HG03135 (cell line): ENCODE measurements around the gene SESN1.
A peak's percentile ranks its signal among the peaks of the same experiment; 100 is the strongest.
"Not testable (repeated sequence)": the region's sequence is repeated elsewhere in the genome, so short reads cannot be mapped to it uniquely, and the experiment has no call there.

Source experiments
- ATAC-seq: cut with Tn5 transposase; IDR thresholded peaks from one replicate; pipeline ENCODE4 v1.9.1; 2021; ENCODE audit warnings: mild to moderate bottlenecking, moderate library complexity; ENCODE audit not compliant: unreplicated experiment

Gene SESN1

DNA sequence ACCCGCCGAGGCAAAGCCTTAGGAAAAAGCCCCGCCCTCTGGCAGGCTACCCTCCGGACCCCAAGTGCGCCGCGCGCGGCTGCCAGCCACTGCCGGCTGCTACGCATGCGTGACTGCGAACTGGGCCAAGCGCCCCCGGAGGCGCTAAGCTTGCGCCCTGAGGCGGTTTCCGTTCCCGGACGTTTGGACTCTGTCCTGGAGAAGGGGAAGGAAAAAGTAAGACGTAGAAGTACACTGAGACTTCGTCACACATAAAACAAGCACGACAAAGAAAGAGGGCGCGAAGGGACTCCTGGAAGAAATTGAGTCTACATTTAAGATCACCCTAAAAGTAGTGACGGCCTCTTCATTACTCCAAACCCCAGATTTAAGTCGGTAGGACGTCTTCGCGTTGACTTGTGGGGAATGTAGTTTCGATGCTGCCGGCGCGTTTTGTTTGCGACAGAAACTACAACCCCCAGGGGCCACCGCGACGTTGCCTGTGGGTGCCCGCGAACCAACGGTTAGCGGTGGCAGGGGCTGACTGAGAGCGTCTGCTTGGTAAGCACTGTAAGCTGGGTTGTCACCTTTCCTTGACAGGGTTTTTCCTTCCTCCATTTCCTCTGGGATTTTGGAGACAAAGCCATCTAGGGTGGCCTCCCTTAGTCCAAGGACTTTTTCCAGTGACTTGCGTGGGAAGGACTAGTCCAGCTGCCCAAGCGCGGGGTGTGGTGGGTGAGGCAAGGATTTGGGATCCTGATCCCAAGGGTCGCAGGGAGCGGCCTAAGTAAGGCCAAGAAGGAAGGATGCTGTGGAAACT lies 589 bp upstream of the SESN1 start, which contains the start of gene CEP57L1:
CEP57L1 (plus strand) TSS at position 472 of the 799 bp plus-strand sequence. CDS start 49,715 bp downstream, outside the sequence.
- peak; percentile 69 for ATAC-seq

- ATAC-seq, result no peak
These were observed 772 bp downstream of the SESN1 start for GRCh38 chr6:109093732-109094415.

DNA sequence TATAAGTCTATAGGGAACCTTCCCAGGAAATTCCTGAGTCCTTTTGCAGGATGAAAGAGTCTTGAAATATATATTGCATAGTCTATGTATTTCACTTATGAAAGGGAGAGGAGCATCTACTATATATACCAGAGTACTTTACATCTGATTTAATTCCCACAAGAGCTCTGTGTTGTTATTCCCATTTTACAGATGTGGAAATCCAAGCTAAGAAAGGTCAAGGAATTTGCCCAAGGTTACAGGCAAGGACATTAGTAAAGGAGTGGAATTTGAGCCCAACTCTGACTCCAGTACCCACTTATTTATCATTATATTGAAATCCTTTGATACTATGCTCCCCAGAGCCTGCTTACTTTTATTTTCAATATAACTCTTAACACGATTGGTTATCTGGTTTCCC lies 2.6 kb downstream of the SESN1 start:
- ATAC-seq, result no peak

DNA sequence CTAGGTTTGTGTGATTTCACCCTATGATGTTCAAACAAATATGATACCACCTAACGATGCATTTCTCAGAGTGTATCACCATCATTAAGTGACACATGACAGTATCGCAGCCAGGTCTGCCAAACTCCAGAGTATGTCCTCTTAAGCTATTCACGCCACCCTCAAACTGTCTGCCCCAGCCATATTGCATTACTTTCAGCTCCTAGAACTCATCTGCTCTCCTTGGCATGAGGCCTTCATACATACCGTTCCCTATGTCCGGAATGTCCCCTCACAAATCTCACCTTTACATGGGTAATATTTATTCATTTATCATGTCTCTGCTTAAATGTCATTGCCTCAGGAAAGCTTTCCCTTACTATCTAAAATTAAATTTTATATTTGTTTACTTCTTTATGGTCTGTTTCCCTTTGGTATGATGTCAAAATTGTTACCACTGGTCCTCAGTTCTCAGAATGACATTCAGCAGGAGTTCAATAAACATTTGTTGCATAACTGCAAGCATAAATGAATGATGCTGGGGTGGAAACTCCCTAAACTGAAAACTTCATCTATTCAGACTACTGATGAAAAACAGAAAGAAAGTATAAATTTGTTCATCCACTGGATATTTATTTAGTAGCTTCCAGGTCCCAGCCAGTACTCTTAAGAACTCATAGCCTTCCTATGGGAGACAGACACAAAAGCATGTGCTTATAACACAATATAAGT lies 3.2 kb downstream of the SESN1 start:
- no peak for ATAC-seq

DNA sequence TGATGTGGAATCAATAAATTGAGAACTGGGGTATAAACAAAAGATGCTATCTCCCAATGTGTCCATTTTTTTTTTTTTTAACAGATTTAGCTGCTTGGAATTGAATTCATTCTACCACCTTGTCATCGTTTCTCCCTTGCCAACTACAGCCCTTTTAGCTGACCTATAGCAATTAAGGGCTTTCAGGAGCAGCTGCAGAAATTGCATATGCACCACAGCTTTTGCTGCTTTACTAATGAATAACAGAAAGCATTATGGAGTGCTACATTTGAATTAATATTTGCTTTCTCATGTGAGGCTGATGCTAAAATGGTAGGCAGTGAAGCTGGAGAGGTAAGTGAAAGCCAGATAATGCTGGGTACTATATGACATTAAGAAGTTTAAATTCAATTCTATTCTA lies 5.7 kb downstream of the SESN1 start:
- ATAC-seq, result no peak

DNA sequence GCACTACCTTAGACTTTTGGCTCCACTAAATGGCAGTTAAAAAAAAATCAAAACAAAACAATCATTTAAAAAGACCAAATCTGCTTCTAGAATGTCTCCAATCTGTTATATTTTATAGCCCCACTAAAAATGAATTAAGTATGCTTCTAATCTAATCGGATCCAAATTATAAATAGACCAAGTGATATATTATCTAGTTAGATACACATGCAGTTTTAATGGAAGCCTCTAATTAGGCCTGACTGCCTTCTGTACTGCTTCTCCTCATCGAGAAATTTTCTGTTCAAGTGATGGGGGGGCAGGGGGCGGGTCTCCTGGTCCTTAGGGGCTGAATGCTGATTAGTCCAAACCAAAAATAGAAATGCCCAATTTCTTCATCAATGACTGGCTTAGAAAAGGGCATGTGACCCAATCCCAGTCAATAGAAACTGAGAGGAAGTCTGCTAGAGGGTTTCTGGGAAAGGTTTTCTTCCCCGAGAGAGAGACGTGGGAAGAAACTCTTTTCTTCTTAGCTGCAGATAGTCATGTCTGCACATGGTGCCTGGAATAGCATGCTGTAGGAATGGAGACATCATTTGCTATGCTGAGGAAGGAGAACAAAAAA lies 6.9 kb downstream of the SESN1 start:
- ATAC-seq, result no peak

DNA sequence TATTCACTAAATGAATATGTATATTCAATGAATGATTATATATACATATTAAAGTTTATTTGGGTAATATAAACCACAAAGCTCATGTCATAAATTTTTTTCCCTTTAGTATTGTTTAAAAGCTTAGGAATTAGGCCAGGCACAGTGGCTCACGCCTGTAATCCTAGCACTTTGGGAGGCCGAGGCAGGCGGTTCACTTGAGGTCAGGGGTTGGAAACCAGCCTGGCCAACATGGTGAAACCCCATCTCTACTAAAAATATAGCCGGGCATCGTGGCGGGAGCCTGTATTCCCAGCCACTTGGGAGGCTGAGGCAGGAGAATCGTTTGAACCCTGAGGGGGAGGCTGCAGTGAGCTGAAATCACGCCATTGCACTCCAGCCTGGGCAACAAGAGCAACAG lies 10.5 kb downstream of the SESN1 start:
- not testable (repeated sequence) for ATAC-seq

GRCh38 chr6:109083657-109084056 lies 11.0 kb downstream of the SESN1 start:
- ATAC-seq, result no peak

GRCh38 chr6:109082188-109082577 lies 12.5 kb downstream of the SESN1 start:
- no peak for ATAC-seq

- ATAC-seq, result no peak
These were observed 13.0 kb downstream of the SESN1 start for GRCh38 chr6:109081516-109082187.

- no peak for ATAC-seq
These were observed 13.6 kb downstream of the SESN1 start for GRCh38 chr6:109081026-109081425.

DNA sequence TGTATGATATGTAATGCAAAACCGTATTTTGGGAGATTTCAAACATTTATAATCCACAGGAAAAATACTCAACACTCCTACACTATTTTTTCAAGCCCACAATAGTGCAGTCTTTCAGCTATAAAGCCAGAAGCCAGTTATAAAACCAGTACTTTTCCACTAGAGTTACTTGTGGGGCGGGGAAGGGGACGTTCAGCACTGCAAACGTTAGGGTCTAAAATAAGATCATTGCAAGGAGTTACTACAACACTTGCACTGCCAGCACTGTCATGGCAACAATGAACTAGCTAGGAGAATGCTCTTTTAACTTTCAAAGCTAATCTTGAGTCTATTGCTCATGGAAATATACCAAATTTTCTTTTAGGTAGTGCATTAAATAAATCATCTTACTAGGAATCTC lies 14.7 kb downstream of the SESN1 start:
- ATAC-seq, result no peak

DNA sequence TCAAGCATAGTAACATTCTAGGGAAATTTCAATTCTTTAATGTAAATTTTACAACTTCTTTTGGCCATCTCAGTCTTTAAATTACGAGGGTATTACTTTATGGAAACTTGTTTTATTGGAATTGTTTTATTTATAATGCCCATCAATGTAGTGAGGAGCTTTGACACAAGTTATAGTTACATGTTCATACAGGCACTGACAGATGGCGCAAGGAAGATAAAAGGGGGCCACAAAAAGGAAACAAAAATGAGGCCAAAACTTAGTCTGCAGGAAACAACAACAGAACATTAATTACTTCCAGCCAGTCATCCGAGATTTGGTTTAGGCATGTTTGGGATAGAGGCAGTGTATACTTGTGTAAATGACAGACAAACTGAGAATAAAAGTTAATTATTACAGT lies 18.3 kb downstream of the SESN1 start:
- ATAC-seq, result no peak

DNA sequence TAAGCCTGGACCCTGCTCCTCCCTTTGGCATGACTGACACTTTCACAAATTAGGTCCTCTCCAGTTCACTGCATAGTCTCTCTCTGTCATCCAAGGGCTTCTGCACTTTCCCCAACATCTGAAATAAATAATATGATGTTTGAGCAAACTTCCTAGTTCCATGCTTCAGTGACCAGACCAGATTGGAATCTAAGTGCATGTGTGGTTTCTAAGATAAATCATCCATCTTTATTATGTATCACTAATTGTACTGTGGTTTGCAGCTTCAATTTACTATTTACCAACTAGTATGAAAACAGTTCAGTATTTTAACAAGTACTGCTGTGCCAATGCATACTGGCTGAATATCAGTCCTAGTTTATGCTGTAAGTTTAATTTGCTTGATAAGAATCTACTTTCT lies 18.7 kb downstream of the SESN1 start:
- ATAC-seq, result no peak

GRCh38 chr6:109074133-109074415 lies 20.6 kb downstream of the SESN1 start:
- no peak for ATAC-seq

DNA sequence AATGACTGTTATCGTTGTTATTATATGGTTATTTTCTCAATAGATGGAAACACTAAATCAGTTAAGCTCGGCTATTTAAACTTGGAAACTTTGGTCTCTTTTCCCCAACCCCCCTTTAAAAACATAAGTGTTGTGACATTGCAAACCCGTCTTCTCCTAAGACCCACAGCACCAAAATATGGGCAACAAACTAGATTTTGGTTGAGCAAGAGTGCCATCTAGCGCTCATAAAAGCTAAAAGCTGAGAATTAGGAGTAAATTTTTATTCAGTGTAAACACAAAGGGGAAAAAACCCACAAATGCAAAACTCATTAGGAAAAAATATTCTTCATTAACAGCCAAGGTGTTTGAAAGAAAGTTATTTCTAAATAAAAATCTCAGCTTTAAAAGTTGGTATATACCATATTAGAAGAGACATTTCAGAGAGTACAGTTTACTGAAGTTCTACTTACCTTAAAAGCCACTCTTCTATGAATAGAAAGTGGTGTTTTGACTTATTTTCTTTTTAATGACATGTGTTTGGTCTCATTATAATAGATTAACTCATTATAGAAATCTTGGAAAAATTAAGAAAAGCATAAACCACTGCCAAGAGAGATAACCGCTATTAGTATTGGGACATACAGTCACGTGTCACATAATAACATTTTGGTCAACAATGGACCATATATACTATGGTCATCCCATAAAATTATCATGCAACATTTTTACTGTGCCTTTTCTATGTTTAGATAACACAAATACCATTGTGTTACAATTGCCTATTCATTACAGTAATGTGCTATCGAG lies 21.1 kb downstream of the SESN1 start:
- ATAC-seq, result no peak

DNA sequence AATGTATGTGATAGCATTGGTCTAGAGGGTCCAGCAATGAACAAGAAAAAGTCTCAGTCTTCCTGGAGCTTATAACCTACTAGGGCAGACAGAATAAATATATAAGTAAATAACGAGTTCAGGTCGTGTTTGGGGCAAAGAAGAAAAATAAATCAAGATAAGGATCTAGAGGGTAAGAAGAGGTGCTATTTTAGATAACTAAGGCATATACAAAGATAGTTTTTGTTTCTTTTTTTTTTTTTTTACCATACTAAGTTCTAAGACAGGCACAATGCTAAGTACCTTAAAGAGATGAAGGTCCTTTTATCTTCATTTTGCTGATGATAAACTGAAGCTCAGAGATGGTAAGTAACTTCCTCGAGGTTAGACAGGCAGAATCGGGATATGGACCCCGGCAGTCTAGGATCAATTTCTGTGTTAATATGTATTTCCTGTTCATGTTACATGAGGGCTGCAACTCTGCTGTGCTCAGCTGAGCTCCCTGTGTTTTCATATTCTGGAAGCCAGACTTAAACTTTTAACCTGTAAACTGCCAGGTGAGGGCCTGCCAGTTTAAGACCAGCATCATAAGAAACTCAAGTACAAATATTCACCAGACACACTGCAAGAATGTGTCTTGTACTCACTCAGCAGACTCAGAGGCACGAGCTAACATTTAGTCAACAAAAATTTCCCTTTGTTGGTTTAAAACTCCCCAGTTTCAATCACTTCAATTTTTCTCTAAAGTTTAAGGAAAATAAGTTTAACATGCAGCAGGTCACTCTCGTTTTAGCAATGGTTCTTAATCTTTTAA lies 23.3 kb downstream of the SESN1 start:
- ATAC-seq, result no peak

- ATAC-seq, result no peak
These were observed 24.9 kb downstream of the SESN1 start for GRCh38 chr6:109069746-109070145.

DNA sequence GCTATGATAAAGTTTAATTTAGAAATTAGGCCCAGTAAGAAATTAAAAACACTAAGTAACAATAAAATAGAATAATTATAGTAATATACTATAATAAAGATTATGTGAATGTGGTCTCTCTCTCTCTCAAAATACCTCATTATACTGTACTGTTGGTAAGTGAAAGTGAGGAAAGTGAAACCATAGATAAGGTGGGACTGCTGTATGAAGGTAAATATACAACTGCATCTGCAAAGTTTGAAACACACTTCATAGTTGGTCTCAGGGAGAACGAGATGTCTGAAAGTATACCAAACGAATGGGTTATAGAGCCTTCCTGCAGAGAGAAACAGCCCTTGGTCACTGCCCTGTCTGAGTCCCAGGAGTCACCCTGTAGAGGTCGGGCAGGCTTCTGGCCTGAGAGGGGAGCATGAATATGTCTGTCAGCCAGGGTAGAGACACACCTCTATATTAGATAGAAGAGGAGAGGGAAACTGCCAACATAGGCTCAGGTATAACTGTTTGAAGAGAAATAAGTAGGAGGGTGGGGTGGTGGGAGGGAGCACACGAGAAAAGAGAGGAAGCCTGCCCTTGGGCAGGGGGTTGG lies 31.8 kb downstream of the SESN1 start:
- ATAC-seq, result no peak
